ENCODE measurements around the gene ZNF784.
A peak's percentile ranks its signal among the peaks of the same experiment; 100 is the strongest.

The ZNF784 gene

DNA sequence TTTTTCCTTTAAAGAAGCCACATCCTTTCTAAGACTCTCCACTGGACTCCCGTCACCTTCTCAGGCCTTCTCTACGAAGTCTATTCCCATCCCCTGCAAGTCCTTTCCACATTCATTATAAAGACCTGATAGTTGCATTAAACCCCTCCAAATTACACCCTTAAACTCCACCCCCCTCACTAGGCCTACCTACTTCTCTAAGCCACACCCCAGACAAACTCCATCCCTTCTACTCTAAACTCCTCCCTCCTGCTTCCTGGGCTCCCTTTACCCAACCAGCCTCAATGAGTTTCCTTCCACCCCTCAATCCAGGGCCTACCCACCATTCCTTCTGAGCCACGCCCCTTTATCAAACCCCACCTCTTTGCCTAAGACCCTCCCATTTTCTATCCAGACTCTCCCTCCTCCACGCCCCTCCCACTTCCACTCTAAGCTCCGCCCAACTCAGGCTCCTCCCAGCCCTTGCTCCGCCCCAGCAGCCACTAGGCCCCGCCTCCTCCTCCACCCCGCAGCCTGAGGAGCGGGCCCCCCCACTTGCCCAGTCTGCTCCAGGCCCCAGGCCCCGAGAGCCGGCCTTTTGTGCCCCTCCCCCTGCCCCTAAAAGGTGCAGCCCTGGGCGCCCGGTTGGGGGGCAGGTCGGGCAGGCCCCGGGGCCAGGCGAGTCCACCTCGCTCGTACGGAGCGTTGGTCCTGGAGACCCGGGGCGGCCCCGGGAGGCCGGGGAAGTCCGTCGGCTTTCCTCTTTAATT is 25.5 kb downstream of the ZNF784 start:
- peak overlapping the region; percentile 91 for H3K4me3 ChIP-seq (ENCODE audit: low read depth, low read length)
- peak overlapping the region; percentile 98 for H3K27ac ChIP-seq (ENCODE audit: low read depth, low read length)
- H3K9ac ChIP-seq (ENCODE audit: low read length) = peak overlapping the region; percentile 100
- no peaks in the 10 kb centered on the region for H3K27me3 ChIP-seq (ENCODE audit: control insufficient read depth, insufficient read depth, low read length)
- peaks cover 20% of the 10 kb centered on the region for H3K36me3 ChIP-seq (ENCODE audit: control insufficient read depth, insufficient read depth, low read length)
- no peaks in the 10 kb centered on the region for H3K9me3 ChIP-seq (ENCODE audit: control insufficient read depth, insufficient read depth, low read depth, low read length)
- peaks cover 15% of the 10 kb centered on the region for H3K4me1 ChIP-seq (ENCODE audit: control insufficient read depth, insufficient read depth, low read length)

DNA sequence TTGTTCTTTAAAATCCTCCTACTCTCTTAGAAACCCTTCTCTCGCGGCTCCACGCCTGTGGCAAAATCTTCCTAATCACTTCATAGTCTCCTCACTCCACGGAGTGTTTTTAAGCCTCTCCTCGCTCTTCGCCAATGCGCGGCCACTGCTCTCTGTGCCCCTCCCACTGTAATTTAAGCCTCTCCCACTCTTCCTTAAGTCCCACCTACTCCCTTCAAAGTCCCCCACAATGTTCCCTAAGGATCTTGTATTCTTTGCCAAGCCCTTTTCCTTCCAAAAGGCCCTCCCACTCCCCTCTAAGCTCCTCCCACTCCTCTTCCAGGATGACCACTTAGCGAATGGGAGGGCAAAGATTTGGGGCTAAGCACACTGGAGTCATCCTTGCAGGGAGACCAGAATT is 26.3 kb downstream of the ZNF784 start:
- Histone ChIP-seq H3K27ac (ENCODE audit: low read depth, low read length) (no peak overlapping the region), H3K4me3 (ENCODE audit: low read depth, low read length) (peak overlapping the region; percentile 42), H3K27me3 (ENCODE audit: control insufficient read depth, insufficient read depth, low read length) (no peaks in the 10 kb centered on the region), H3K9me3 (ENCODE audit: control insufficient read depth, insufficient read depth, low read depth, low read length) (no peaks in the 10 kb centered on the region), H3K36me3 (ENCODE audit: control insufficient read depth, insufficient read depth, low read length) (peaks cover 20% of the 10 kb centered on the region), H3K9ac (ENCODE audit: low read length) (no peak overlapping the region), H3K4me1 (ENCODE audit: control insufficient read depth, insufficient read depth, low read length) (peaks cover 10% of the 10 kb centered on the region)

DNA sequence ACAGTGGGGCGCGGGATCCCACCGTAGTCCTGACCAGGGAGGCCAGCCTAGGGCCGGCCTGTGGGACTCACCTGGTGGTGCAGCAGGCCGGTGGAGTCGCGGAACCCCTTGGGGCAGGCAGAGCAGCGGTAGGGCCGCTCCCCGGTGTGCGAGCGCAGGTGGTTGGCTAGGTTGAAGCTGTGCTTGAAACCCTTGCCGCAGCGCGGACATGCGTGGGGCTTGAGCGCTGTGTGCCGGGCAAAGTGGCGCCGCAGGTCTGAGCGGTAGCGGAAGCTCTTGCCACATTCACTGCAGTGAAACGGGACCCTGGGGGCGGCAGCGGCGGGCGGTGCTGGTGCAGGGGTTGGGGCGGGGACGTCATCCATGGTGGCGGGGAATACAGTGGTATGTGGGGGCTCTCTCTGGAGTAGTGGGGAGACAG is 26.9 kb downstream of the ZNF784 start:
- Histone ChIP-seq H3K27ac (ENCODE audit: low read depth, low read length) (no peak overlapping the region), H3K9ac (ENCODE audit: low read length) (no peak overlapping the region), H3K36me3 (ENCODE audit: control insufficient read depth, insufficient read depth, low read length) (peaks cover 20% of the 10 kb centered on the region), H3K4me1 (ENCODE audit: control insufficient read depth, insufficient read depth, low read length) (peaks cover 10% of the 10 kb centered on the region), H3K27me3 (ENCODE audit: control insufficient read depth, insufficient read depth, low read length) (no peaks in the 10 kb centered on the region), H3K9me3 (ENCODE audit: control insufficient read depth, insufficient read depth, low read depth, low read length) (no peaks in the 10 kb centered on the region), H3K4me3 (ENCODE audit: low read depth, low read length) (peak overlapping the region; percentile 42)

DNA sequence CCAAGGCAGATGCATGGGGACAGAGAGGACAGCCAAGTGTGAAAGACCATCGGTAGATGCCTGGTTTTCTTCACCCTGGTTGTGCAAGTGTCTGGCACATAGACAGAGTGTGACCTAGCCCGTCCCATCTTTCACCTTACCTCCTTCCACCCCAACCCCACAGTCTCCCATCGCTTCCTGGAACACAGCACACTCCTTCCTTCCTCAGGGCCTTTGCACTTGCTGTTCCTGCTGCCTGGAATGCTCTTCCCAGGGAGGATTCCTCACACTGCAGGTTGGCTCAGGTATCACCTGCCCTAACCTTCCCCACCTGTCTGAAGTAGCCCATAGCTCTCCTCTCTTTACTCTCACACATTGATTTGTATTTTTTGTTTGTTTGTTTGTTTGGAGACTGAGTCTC is 28.1 kb downstream of the ZNF784 start:
- no peak overlapping the region for H3K4me3 ChIP-seq (ENCODE audit: low read depth, low read length)
- no peaks in the 10 kb centered on the region for H3K27me3 ChIP-seq (ENCODE audit: control insufficient read depth, insufficient read depth, low read length)
- peaks cover 24% of the 10 kb centered on the region for H3K36me3 ChIP-seq (ENCODE audit: control insufficient read depth, insufficient read depth, low read length)

DNA sequence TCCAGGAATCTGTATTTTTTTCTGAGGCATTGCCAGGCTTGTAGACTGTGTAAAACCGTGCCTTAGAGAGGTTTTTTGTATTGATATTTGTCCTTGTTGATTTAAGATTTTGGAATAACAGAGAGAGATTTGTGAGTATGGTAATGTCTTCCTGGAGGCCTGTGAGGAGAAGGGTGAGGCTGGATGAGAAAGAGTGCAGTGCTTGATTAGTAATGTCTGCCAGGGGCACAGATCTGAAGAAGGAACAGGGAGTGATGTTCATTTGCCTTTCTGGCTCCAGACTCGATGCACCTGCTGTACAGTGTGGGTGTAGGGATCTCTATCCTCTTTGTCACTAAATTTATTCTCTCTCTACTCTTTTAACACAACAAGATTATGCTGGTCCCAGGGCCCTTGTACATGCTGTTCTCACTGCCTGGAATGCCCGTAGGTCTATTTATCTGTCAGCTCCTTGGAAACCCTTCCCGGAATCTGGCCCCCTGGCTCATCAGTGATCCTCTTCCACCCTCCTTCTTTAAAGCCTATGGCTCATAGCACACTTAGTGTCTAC is 29.3 kb downstream of the ZNF784 start:
- H3K27me3 ChIP-seq (ENCODE audit: control insufficient read depth, insufficient read depth, low read length) = no peaks in the 10 kb centered on the region
- no peaks in the 10 kb centered on the region for H3K9me3 ChIP-seq (ENCODE audit: control insufficient read depth, insufficient read depth, low read depth, low read length)
- H3K9ac ChIP-seq (ENCODE audit: low read length) = no peak overlapping the region
- H3K4me1 ChIP-seq (ENCODE audit: control insufficient read depth, insufficient read depth, low read length) = peaks cover 16% of the 10 kb centered on the region
- H3K27ac ChIP-seq (ENCODE audit: low read depth, low read length) = no peak overlapping the region
- H3K36me3 ChIP-seq (ENCODE audit: control insufficient read depth, insufficient read depth, low read length) = peaks cover 24% of the 10 kb centered on the region
- no peak overlapping the region for H3K4me3 ChIP-seq (ENCODE audit: low read depth, low read length)

More for the DNA sequence above, 28.1 kb downstream of the ZNF784 start:
- H3K9me3 ChIP-seq (ENCODE audit: control insufficient read depth, insufficient read depth, low read depth, low read length) = no peaks in the 10 kb centered on the region
- no peak overlapping the region for H3K27ac ChIP-seq (ENCODE audit: low read depth, low read length)
- H3K9ac ChIP-seq (ENCODE audit: low read length) = no peak overlapping the region
- H3K4me1 ChIP-seq (ENCODE audit: control insufficient read depth, insufficient read depth, low read length) = peaks cover 12% of the 10 kb centered on the region

DNA sequence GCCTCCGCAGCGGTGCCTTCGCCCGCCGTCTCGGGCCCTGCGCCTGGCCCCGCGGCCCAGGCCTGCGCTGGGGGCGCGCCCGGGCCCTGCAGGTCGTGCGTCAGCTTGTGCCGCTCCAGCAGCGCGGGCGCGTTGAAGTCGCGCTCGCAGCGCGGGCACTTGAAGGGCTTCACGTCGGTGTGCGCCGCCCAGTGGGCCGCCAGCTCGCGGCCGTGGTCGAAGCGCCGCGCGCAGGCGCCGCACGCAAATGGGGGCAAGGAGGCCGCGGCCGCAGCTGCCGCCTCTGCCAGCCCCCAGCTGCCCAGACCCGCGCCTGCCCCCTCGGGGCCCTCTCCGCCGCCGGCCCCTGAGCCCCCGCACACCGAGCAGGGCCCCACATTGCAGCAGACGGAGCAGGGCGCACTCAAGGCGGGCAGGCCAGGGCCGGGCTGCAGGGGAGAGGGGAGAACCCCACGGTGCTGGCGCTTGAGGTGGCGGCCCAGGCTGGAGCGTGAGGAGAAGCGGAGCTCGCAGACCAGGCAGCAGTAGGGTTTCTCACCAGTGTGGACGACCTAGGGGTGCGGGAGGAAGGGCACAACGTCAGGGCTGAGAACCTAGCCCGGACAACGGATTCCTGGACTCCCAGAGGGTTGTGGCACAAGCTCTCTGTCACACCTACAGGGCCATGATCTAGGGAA is 31.1 kb downstream of the ZNF784 start:
- Histone ChIP-seq H3K9me3 (ENCODE audit: control insufficient read depth, insufficient read depth, low read depth, low read length) (no peaks in the 10 kb centered on the region), H3K9ac (ENCODE audit: low read length) (no peak overlapping the region), H3K36me3 (ENCODE audit: control insufficient read depth, insufficient read depth, low read length) (peaks cover 24% of the 10 kb centered on the region), H3K27ac (ENCODE audit: low read depth, low read length) (no peak overlapping the region), H3K27me3 (ENCODE audit: control insufficient read depth, insufficient read depth, low read length) (no peaks in the 10 kb centered on the region), H3K4me1 (ENCODE audit: control insufficient read depth, insufficient read depth, low read length) (peaks cover 17% of the 10 kb centered on the region), H3K4me3 (ENCODE audit: low read depth, low read length) (peak overlapping the region; percentile 4; the same call in 1 of the 2 replicates)

DNA sequence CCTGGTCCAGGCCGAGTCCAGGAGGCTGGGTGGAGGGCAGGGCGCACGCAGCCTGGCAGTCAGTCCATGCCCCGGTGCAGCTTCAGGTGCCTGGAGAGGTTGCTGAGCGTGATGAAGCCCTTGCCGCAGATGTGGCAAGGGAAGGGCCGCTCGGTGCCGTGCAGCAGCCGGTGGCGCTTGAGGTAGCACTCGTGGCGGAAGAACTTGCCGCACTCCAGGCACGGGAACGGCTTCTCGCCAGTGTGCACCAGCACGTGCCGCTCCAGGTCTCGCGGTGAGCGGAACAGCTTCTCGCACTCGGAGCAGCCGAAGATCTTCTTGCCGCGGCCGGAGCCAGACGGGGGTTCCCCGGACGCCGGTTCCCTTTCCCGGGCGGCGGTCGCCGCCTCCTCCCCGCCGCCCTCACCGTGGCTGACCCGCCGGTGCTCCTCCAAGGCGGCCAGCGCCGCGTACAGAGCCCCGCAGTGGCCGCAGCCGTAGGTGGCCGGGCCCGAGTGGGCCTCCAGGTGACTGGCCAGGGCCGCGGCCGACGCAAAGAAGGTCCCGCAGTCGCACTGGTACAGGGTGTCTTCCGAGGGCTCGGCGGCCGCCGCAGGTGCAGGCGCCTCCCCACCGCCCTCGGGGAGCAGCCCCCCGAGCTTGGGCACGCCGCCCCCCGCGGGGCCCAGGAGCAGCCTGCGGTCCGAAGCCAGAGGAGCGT is 31.8 kb downstream of the ZNF784 start:
- peaks cover 24% of the 10 kb centered on the region for H3K36me3 ChIP-seq (ENCODE audit: control insufficient read depth, insufficient read depth, low read length)
- no peaks in the 10 kb centered on the region for H3K9me3 ChIP-seq (ENCODE audit: control insufficient read depth, insufficient read depth, low read depth, low read length)
- peaks cover 11% of the 10 kb centered on the region; the same call in 1 of the 2 replicates for H3K4me1 ChIP-seq (ENCODE audit: control insufficient read depth, insufficient read depth, low read length)
- H3K4me3 ChIP-seq (ENCODE audit: low read depth, low read length) = peak overlapping the region; percentile 4; the same call in 1 of the 2 replicates
- H3K9ac ChIP-seq (ENCODE audit: low read length) = no peak overlapping the region
- H3K27ac ChIP-seq (ENCODE audit: low read depth, low read length) = no peak overlapping the region
- no peaks in the 10 kb centered on the region for H3K27me3 ChIP-seq (ENCODE audit: control insufficient read depth, insufficient read depth, low read length)

DNA sequence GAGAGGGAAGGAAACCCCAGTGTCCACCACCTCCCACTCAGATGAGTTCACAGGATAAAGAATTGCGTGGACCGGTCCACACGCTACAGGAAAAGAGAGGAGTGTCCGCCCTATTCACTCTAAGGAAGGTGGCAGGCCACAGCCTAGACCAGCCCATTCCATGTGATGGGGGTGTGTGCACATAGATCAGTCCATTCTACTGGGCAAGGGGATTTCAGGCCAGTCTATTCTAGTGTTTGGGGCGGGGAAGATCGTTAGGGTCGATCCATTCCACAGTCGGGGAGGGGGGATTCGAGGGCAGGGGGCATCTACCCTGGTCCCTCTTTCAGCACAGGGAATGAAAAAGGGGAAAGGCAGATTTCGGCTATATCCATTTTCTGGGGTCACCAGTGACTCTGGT is 32.8 kb downstream of the ZNF784 start:
- Histone ChIP-seq H3K4me3 (ENCODE audit: low read depth, low read length) (no peak overlapping the region), H3K4me1 (ENCODE audit: control insufficient read depth, insufficient read depth, low read length) (peaks cover 11% of the 10 kb centered on the region; the same call in 1 of the 2 replicates), H3K9me3 (ENCODE audit: control insufficient read depth, insufficient read depth, low read depth, low read length) (no peaks in the 10 kb centered on the region), H3K9ac (ENCODE audit: low read length) (no peak overlapping the region), H3K27ac (ENCODE audit: low read depth, low read length) (no peak overlapping the region), H3K27me3 (ENCODE audit: control insufficient read depth, insufficient read depth, low read length) (no peaks in the 10 kb centered on the region), H3K36me3 (ENCODE audit: control insufficient read depth, insufficient read depth, low read length) (peaks cover 24% of the 10 kb centered on the region)

DNA sequence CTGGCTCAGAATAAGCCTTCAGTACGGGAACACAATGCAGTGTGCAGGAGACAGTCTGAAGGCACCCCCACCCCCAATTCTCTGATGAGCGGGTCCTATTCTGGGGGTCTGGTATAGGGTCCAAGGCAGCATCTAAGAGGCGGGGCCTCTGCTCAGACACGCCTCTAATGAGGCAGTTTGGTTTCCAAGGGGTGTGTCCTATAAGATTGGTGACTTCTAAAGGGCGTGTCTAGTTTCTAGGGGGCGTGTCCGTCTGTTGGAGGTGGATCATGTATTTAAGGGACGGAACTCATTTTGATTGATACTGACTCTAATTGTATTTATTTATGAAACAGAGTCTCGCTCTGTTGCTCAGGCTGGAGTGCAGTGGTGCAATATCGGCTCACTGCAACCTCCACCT is 33.7 kb downstream of the ZNF784 start:
- no peaks in the 10 kb centered on the region for H3K9me3 ChIP-seq (ENCODE audit: control insufficient read depth, insufficient read depth, low read depth, low read length)
- H3K9ac ChIP-seq (ENCODE audit: low read length) = no peak overlapping the region
- H3K27me3 ChIP-seq (ENCODE audit: control insufficient read depth, insufficient read depth, low read length) = no peaks in the 10 kb centered on the region
- peaks cover 15% of the 10 kb centered on the region for H3K36me3 ChIP-seq (ENCODE audit: control insufficient read depth, insufficient read depth, low read length)
- no peak overlapping the region for H3K27ac ChIP-seq (ENCODE audit: low read depth, low read length)
- peaks cover 11% of the 10 kb centered on the region; the same call in 1 of the 2 replicates for H3K4me1 ChIP-seq (ENCODE audit: control insufficient read depth, insufficient read depth, low read length)
- no peak overlapping the region for H3K4me3 ChIP-seq (ENCODE audit: low read depth, low read length)

DNA sequence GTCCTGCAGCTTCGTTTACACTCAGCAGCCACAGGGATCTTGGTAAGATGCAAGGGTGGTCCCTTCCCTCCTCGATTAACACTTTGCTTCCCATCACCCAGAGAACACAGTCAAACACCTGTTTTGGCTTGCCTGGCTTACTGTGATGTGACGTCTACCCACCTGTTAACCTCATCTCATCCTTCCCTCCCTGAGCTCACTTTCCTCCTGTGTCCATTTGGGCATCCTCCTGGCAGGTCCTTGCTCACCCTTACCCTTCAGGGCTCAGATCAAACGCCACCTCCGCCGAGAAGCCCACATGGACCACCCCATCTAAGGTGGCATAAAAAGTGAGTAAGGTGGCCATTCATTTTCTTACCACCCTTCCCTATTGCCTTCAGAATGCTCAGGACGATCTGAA is 34.3 kb downstream of the ZNF784 start:
- Histone ChIP-seq H3K27me3 (ENCODE audit: control insufficient read depth, insufficient read depth, low read length) (no peaks in the 10 kb centered on the region), H3K9ac (ENCODE audit: low read length) (no peak overlapping the region), H3K36me3 (ENCODE audit: control insufficient read depth, insufficient read depth, low read length) (peaks cover 10% of the 10 kb centered on the region), H3K4me3 (ENCODE audit: low read depth, low read length) (no peak overlapping the region), H3K9me3 (ENCODE audit: control insufficient read depth, insufficient read depth, low read depth, low read length) (no peaks in the 10 kb centered on the region), H3K4me1 (ENCODE audit: control insufficient read depth, insufficient read depth, low read length) (peaks cover 14% of the 10 kb centered on the region; the same call in 1 of the 2 replicates), H3K27ac (ENCODE audit: low read depth, low read length) (no peak overlapping the region)

Measured in HUES6 (cell line).